Measurements from ENCODE around the gene ACSM3.

- TF ChIP-seq EZH2 (IDR thresholded peaks at IDR 0.05; ENCODE audit: insufficient read depth, poor library complexity, severe bottlenecking) (no peak), EZH2phosphoT487 (IDR thresholded peaks at IDR 0.05; ENCODE audit: insufficient read depth, low read depth) (no peak)
Measured at GRCh38 chr16:20814784-20815183, 51.0 kb downstream of the ACSM3 start.
